HG03457 (cell line): ENCODE data around the gene PTPRZ1.

Source experiments
- ATAC-seq: cut with Tn5 transposase; IDR thresholded peaks from one replicate; pipeline ENCODE4 v1.9.1; 2021; ENCODE audit warnings: moderate number of reproducible peaks; ENCODE audit not compliant: unreplicated experiment

Gene PTPRZ1

GRCh38 chr7:121872831-121873288 is at the start of gene PTPRZ1:
Gene PTPRZ1 (plus strand): TSS chr7:121873161. CDS start chr7:121873500, 339 bp downstream.
- ATAC-seq = no peak

GRCh38 chr7:121824276-121824675 is 48.7 kb upstream of the PTPRZ1 start:
- ATAC-seq = no peak

GRCh38 chr7:121831351-121831750 is 41.6 kb upstream of the PTPRZ1 start:
- no peak for ATAC-seq

GRCh38 chr7:121831801-121832200 is 41.2 kb upstream of the PTPRZ1 start:
- no peak for ATAC-seq

GRCh38 chr7:121832347-121832746 is 40.6 kb upstream of the PTPRZ1 start:
- no peak for ATAC-seq

GRCh38 chr7:121833991-121834390 is 39.0 kb upstream of the PTPRZ1 start:
- ATAC-seq = no peak

- ATAC-seq = no peak
Observed at GRCh38 chr7:121837462-121837861, 35.5 kb upstream of the PTPRZ1 start.

GRCh38 chr7:121847041-121847440 is 25.9 kb upstream of the PTPRZ1 start:
- no peak for ATAC-seq

- ATAC-seq = no peak
Observed at GRCh38 chr7:121853307-121853706, 19.7 kb upstream of the PTPRZ1 start.

- ATAC-seq = no peak
Observed at GRCh38 chr7:121860953-121861352, 12.0 kb upstream of the PTPRZ1 start.

- no peak for ATAC-seq
Observed at GRCh38 chr7:121862591-121862990, 10.4 kb upstream of the PTPRZ1 start.

GRCh38 chr7:121871188-121871587 is 1.8 kb upstream of the PTPRZ1 start:
- ATAC-seq = no peak

GRCh38 chr7:121873289-121874194 is 581 bp downstream of the PTPRZ1 start:
- no peak for ATAC-seq

GRCh38 chr7:121874298-121874697 is 1.3 kb downstream of the PTPRZ1 start:
- ATAC-seq = no peak

- no peak for ATAC-seq
Observed at GRCh38 chr7:121875203-121875602, 2.2 kb downstream of the PTPRZ1 start.

- ATAC-seq = no peak
Observed at GRCh38 chr7:121876656-121877500, 3.9 kb downstream of the PTPRZ1 start.

- ATAC-seq = no peak
Observed at GRCh38 chr7:121878918-121879464, 6.0 kb downstream of the PTPRZ1 start.

- ATAC-seq = no peak
Observed at GRCh38 chr7:121879544-121879943, 6.6 kb downstream of the PTPRZ1 start.

GRCh38 chr7:121882731-121883130 is 9.8 kb downstream of the PTPRZ1 start:
- no peak for ATAC-seq

- no peak for ATAC-seq
Observed at GRCh38 chr7:121885166-121885920, 12.4 kb downstream of the PTPRZ1 start.

GRCh38 chr7:121887634-121888033 is 14.7 kb downstream of the PTPRZ1 start:
- no peak for ATAC-seq
